Calu3 (cell line): ENCODE results near the gene TGFBRAP1. TPM values are rescaled to one million over a fixed set of nuclear protein-coding genes. Genes with fewer than 3 reads are reported as not detected.

Experiments
- BruUV-seq: library from RNA; stranded (reverse); fragments of 400-500 nt; replicated peaks from 2 replicates; lab custom pipeline; 2021; lab: Mats Ljungman, UMichigan
- CTCF ChIA-PET: fragments of 300-600 bp; sonication (Branson Sonifier 250); formaldehyde crosslinking; loops from one replicate; lab custom pipeline; 2022; ENCODE audit warnings: antibody characterized with exemption; lab: Charles Lee
- DNase-seq: peaks from one replicate; pipeline ENCODE4 v3.0.0; 2022
- H3K27ac Mint-ChIP-seq: one replicate; pipeline ENCODE4 v1.8.0; 2022; ENCODE audit warnings: mixed read lengths; ENCODE audit not compliant: unreplicated experiment
- H3K27me3 Mint-ChIP-seq: one replicate; pipeline ENCODE4 v1.8.0; 2022; ENCODE audit warnings: mixed read lengths; ENCODE audit not compliant: unreplicated experiment
- H3K36me3 Mint-ChIP-seq: one replicate; pipeline ENCODE4 v1.8.0; 2022; ENCODE audit warnings: mild to moderate bottlenecking, moderate library complexity, mixed read lengths; ENCODE audit not compliant: insufficient read depth, unreplicated experiment
- H3K4me1 Mint-ChIP-seq: one replicate; pipeline ENCODE4 v1.8.0; 2022; ENCODE audit warnings: mild to moderate bottlenecking, low read depth, mixed read lengths; ENCODE audit not compliant: unreplicated experiment
- H3K4me3 Mint-ChIP-seq: one replicate; pipeline ENCODE4 v1.8.0; 2022; ENCODE audit warnings: mild to moderate bottlenecking, low read depth, moderate library complexity, mixed read lengths; ENCODE audit not compliant: unreplicated experiment
- H3K9me3 Mint-ChIP-seq: one replicate; pipeline ENCODE4 v1.8.0; 2022; ENCODE audit warnings: low read depth, mixed read lengths; ENCODE audit not compliant: unreplicated experiment
- CTCF ChIP-seq: fragments of 200-600 bp; IDR thresholded peaks from one replicate; pipeline ENCODE4 v1.8.0; 2022; ENCODE audit warnings: antibody characterized with exemption; ENCODE audit not compliant: unreplicated experiment
- intact Hi-C: fragments of 100-400 bp; cut with micrococcal nuclease; formaldehyde crosslinking; loops from one replicate; pipeline ENCODE4 v1.10.0; 2022; ENCODE audit not compliant: unreplicated experiment
- total RNA-seq: library from RNA; stranded (reverse); gene quantifications from 2 replicates; pipeline ENCODE4 v1.2.3, GENCODE V29; 2022

TGFBRAP1 gene
- total RNA-seq, 1 experiment from 2014 or later: 24.3 TPM

GRCh38 chr2:105373895-105374401 is 44.4 kb upstream of the TGFBRAP1 start:
- intact Hi-C loops: no loop called here
- peaks cover 80% of the 10 kb centered on the region for H3K36me3 Mint-ChIP-seq
- no peaks in the 10 kb centered on the region for H3K9me3 Mint-ChIP-seq
- no peak overlapping the region for H3K27ac Mint-ChIP-seq
- TF ChIP-seq CTCF: no peak
- no peak overlapping the region for H3K4me3 Mint-ChIP-seq
- peaks cover 34% of the 10 kb centered on the region for H3K4me1 Mint-ChIP-seq
- CTCF ChIA-PET: no interaction called here
- no TSS peak for BruUV-seq
- no peak for DNase-seq
- no peaks in the 10 kb centered on the region for H3K27me3 Mint-ChIP-seq

- Mint-ChIP-seq H3K4me3 (no peak overlapping the region), H3K36me3 (peaks cover 81% of the 10 kb centered on the region), H3K9me3 (no peaks in the 10 kb centered on the region), H3K4me1 (peaks cover 34% of the 10 kb centered on the region), H3K27me3 (no peaks in the 10 kb centered on the region), H3K27ac (no peak overlapping the region)
- intact Hi-C loops: no loop called here
- DNase-seq: no peak
- CTCF ChIA-PET: no interaction called here
- no peak for TF ChIP-seq CTCF
- BruUV-seq: no TSS peak
These were observed 43.8 kb upstream of the TGFBRAP1 start for GRCh38 chr2:105373344-105373781.

- Mint-ChIP-seq H3K9me3 (no peaks in the 10 kb centered on the region), H3K4me1 (peaks cover 26% of the 10 kb centered on the region), H3K36me3 (peaks cover 79% of the 10 kb centered on the region), H3K27me3 (no peaks in the 10 kb centered on the region), H3K27ac (no peak overlapping the region), H3K4me3 (no peak overlapping the region)
- CTCF ChIA-PET: no interaction called here
- no peak for TF ChIP-seq CTCF
- intact Hi-C loops: no loop called here
- no peak for DNase-seq
- no TSS peak for BruUV-seq
These were observed 42.3 kb upstream of the TGFBRAP1 start for GRCh38 chr2:105371810-105372209.

GRCh38 chr2:105371156-105371555 is 41.6 kb upstream of the TGFBRAP1 start:
- intact Hi-C loops: no loop called here
- no TSS peak for BruUV-seq
- peaks cover 76% of the 10 kb centered on the region for H3K36me3 Mint-ChIP-seq
- no peak overlapping the region for H3K4me3 Mint-ChIP-seq
- no peak overlapping the region for H3K27ac Mint-ChIP-seq
- H3K27me3 Mint-ChIP-seq: no peaks in the 10 kb centered on the region
- no peaks in the 10 kb centered on the region for H3K9me3 Mint-ChIP-seq
- CTCF ChIA-PET: no interaction called here
- peaks cover 26% of the 10 kb centered on the region for H3K4me1 Mint-ChIP-seq
- TF ChIP-seq CTCF: no peak
- no peak for DNase-seq
